Skeletal muscle tissue (tissue), 4 donors: ENCODE data around the gene CHST11. TPM values are rescaled to one million over a fixed set of nuclear protein-coding genes. Genes with fewer than 3 reads are reported as not detected.
A peak's percentile ranks its signal among the peaks of the same experiment; 100 is the strongest.

Experiments used
- H3K27ac ChIP-seq: one replicate; pipeline ENCODE4 v1.7.0; 2013; ENCODE audit warnings: mild to moderate bottlenecking, low read depth, low read length, inconsistent platforms
- H3K27me3 ChIP-seq, 3 donors: one replicate each; pipeline ENCODE4 v1.7.0; 2013; ENCODE audit warnings: low read length in 3 of 3; ENCODE audit not compliant: control insufficient read depth in 3 of 3, insufficient read depth in 3 of 3
- H3K36me3 ChIP-seq, 3 donors: one replicate each; pipeline ENCODE4 v1.7.0; 2013; ENCODE audit warnings: low read length in 3 of 3; ENCODE audit not compliant: control insufficient read depth in 3 of 3, insufficient read depth in 3 of 3
- H3K4me1 ChIP-seq, 3 donors: one replicate each; pipeline ENCODE4 v1.7.0; 2013; ENCODE audit warnings: low read length in 3 of 3, mild to moderate bottlenecking in 3 of 3; ENCODE audit not compliant: control insufficient read depth in 3 of 3, insufficient read depth in 3 of 3
- H3K4me3 ChIP-seq, 3 donors: one replicate each; pipeline ENCODE4 v1.7.0; 2013; ENCODE audit warnings: low read length in 3 of 3
- H3K9ac ChIP-seq, 3 donors: one replicate each; pipeline ENCODE4 v1.7.0; 2013; ENCODE audit warnings: low read length in 3 of 3, mild to moderate bottlenecking in 3 of 3, moderate library complexity in 2 of 3, low read depth in 1 of 3
- H3K9me3 ChIP-seq, 3 donors: one replicate each; pipeline ENCODE4 v1.7.0; 2013; ENCODE audit warnings: low read length in 3 of 3; ENCODE audit not compliant: control insufficient read depth in 3 of 3
- total RNA-seq: library from RNA; depleted of rRNA; stranded (reverse); fragments of >200 nt; gene quantifications from one replicate; pipeline ENCODE4 v1.2.3, GENCODE V29; 2014
- donor health status: Osteomylitis.

The CHST11 gene
- 2.1 TPM for total RNA-seq

- peak within 1 kb of the TSS; percentile 70 to 71 (median 70) for H3K9ac ChIP-seq
- no peaks in the 10 kb centered on the region for H3K9me3 ChIP-seq
- peaks cover 0 to 42% (median 38%) of the 10 kb centered on the region in 3 donors for H3K27me3 ChIP-seq
- H3K4me3 ChIP-seq = peak within 1 kb of the TSS; percentile 68 to 76 (median 74)
- peaks cover 24 to 26% (median 25%) of the 10 kb centered on the region in 3 donors for H3K4me1 ChIP-seq
- H3K27ac ChIP-seq = peak within 1 kb of the TSS; percentile 58
- H3K36me3 ChIP-seq = no peaks in the 10 kb centered on the region
Observed at GRCh38 chr12:104456417-104456949, at the start of gene CHST11. Gene CHST11, plus strand, starts transcription at chr12:104456948.

- H3K9me3 ChIP-seq = no peaks in the 10 kb centered on the region
- no peaks in the 10 kb centered on the region for H3K27me3 ChIP-seq
- no peaks in the 10 kb centered on the region for H3K36me3 ChIP-seq
- no peak overlapping the region for H3K4me3 ChIP-seq
- no peaks in the 10 kb centered on the region for H3K4me1 ChIP-seq
- H3K9ac ChIP-seq = no peak overlapping the region
- H3K27ac ChIP-seq = no peak overlapping the region
Observed at GRCh38 chr12:104407438-104407837, 49.3 kb upstream of the CHST11 start.

- Histone ChIP-seq H3K4me3 (no peak overlapping the region), H3K27me3 (no peaks in the 10 kb centered on the region), H3K9me3 (no peaks in the 10 kb centered on the region), H3K27ac (no peak overlapping the region), H3K4me1 (no peaks in the 10 kb centered on the region), H3K9ac (no peak overlapping the region), H3K36me3 (no peaks in the 10 kb centered on the region)
Observed at GRCh38 chr12:104407922-104408321, 48.8 kb upstream of the CHST11 start.

- Histone ChIP-seq H3K4me1 (no peaks in the 10 kb centered on the region), H3K9me3 (no peaks in the 10 kb centered on the region), H3K9ac (no peak overlapping the region), H3K27me3 (no peaks in the 10 kb centered on the region), H3K27ac (no peak overlapping the region), H3K4me3 (no peak overlapping the region), H3K36me3 (no peaks in the 10 kb centered on the region)
Observed at GRCh38 chr12:104410326-104410725, 46.4 kb upstream of the CHST11 start.

GRCh38 chr12:104410786-104411185 is 46.0 kb upstream of the CHST11 start:
- Histone ChIP-seq H3K9me3 (no peaks in the 10 kb centered on the region), H3K9ac (no peak overlapping the region), H3K36me3 (no peaks in the 10 kb centered on the region), H3K4me3 (no peak overlapping the region), H3K27me3 (no peaks in the 10 kb centered on the region), H3K27ac (no peak overlapping the region), H3K4me1 (no peaks in the 10 kb centered on the region)

GRCh38 chr12:104411826-104412641 is 44.7 kb upstream of the CHST11 start:
- no peak overlapping the region for H3K4me3 ChIP-seq
- H3K36me3 ChIP-seq = no peaks in the 10 kb centered on the region
- H3K27ac ChIP-seq = no peak overlapping the region
- no peaks in the 10 kb centered on the region for H3K9me3 ChIP-seq
- H3K27me3 ChIP-seq = no peaks in the 10 kb centered on the region
- no peaks in the 10 kb centered on the region for H3K4me1 ChIP-seq
- H3K9ac ChIP-seq = no peak overlapping the region

- Histone ChIP-seq H3K9ac (no peak overlapping the region), H3K27ac (no peak overlapping the region), H3K4me1 (no peaks in the 10 kb centered on the region), H3K4me3 (no peak overlapping the region), H3K36me3 (no peaks in the 10 kb centered on the region), H3K27me3 (no peaks in the 10 kb centered on the region), H3K9me3 (no peaks in the 10 kb centered on the region)
Observed at GRCh38 chr12:104412681-104413080, 44.1 kb upstream of the CHST11 start.

GRCh38 chr12:104413330-104413729 is 43.4 kb upstream of the CHST11 start:
- H3K4me3 ChIP-seq = no peak overlapping the region
- no peaks in the 10 kb centered on the region for H3K36me3 ChIP-seq
- no peaks in the 10 kb centered on the region for H3K9me3 ChIP-seq
- no peaks in the 10 kb centered on the region for H3K4me1 ChIP-seq
- no peak overlapping the region for H3K9ac ChIP-seq
- no peaks in the 10 kb centered on the region for H3K27me3 ChIP-seq
- H3K27ac ChIP-seq = no peak overlapping the region

- Histone ChIP-seq H3K4me1 (no peaks in the 10 kb centered on the region), H3K36me3 (no peaks in the 10 kb centered on the region), H3K27ac (no peak overlapping the region), H3K4me3 (no peak overlapping the region), H3K27me3 (no peaks in the 10 kb centered on the region), H3K9ac (no peak overlapping the region), H3K9me3 (no peaks in the 10 kb centered on the region)
Observed at GRCh38 chr12:104414581-104415341, 42.0 kb upstream of the CHST11 start.
